WTC11 (cell line): ENCODE measurements around the gene C14orf93. TPM values are rescaled to one million over a fixed set of nuclear protein-coding genes. Genes with fewer than 3 reads are reported as not detected.

Source experiments
- ATAC-seq: fragments of 200-7000 bp; cut with Tn5 transposase; 2 replicates; pipeline ENCODE4 v1.10.0; 2021; ENCODE audit warnings: mild to moderate bottlenecking, moderate library complexity
- CTCF ChIA-PET: fragments of 300-600 bp; sonication (Branson Sonifier 250); formaldehyde crosslinking; loops from one replicate; lab custom pipeline; 2021; ENCODE audit warnings: antibody characterized with exemption; lab: Charles Lee
- POLR2A ChIA-PET: fragments of 350-600 bp; sonication (Branson Sonifier 250); formaldehyde crosslinking; loops from one replicate; lab custom pipeline; 2021; ENCODE audit warnings: antibody characterized with exemption; lab: Charles Lee
- DNase-seq: peaks from one replicate; pipeline ENCODE4 v3.0.0; 2021; ENCODE audit warnings: low spot score
- H3K27ac Mint-ChIP-seq: 2 replicates; pipeline ENCODE4 v1.8.0; 2021; ENCODE audit warnings: mixed read lengths
- H3K27me3 Mint-ChIP-seq: 2 replicates; pipeline ENCODE4 v1.8.0; 2021; ENCODE audit warnings: low read depth, mild to moderate bottlenecking, moderate library complexity, mixed read lengths
- H3K36me3 Mint-ChIP-seq: 2 replicates; pipeline ENCODE4 v1.8.0; 2021; ENCODE audit warnings: mixed read lengths
- H3K4me1 Mint-ChIP-seq: 2 replicates; pipeline ENCODE4 v1.8.0; 2022; ENCODE audit warnings: mixed read lengths
- H3K4me3 Mint-ChIP-seq: 2 replicates; pipeline ENCODE4 v1.8.0; 2021; ENCODE audit warnings: mild to moderate bottlenecking, moderate library complexity, mixed read lengths
- H3K9me3 Mint-ChIP-seq: 2 replicates; pipeline ENCODE4 v1.8.0; 2021; ENCODE audit warnings: mixed read lengths
- ATF1 ChIP-seq: sonication (generic); formaldehyde crosslinking; IDR thresholded peaks from 2 replicates; pipeline ENCODE4 v1.8.1; 2023; ENCODE audit warnings: mild to moderate bottlenecking, moderate library complexity, missing genetic modification reagents
- ETV6 ChIP-seq: sonication (generic); formaldehyde crosslinking; IDR thresholded peaks from 2 replicates; pipeline ENCODE4 v1.8.1; 2022; ENCODE audit warnings: mild to moderate bottlenecking, missing genetic modification reagents
- TEAD1 ChIP-seq: sonication (generic); formaldehyde crosslinking; IDR thresholded peaks from 2 replicates; pipeline ENCODE4 v1.8.0; 2022; ENCODE audit warnings: mild to moderate bottlenecking, missing genetic modification reagents
- TP53 ChIP-seq: sonication (generic); formaldehyde crosslinking; IDR thresholded peaks from 2 replicates; pipeline ENCODE4 v1.8.1; 2023; ENCODE audit warnings: mild to moderate bottlenecking, missing genetic modification reagents
- ZBTB21 ChIP-seq: sonication (generic); formaldehyde crosslinking; IDR thresholded peaks from 2 replicates; pipeline ENCODE4 v1.8.1; 2023; ENCODE audit warnings: mild to moderate bottlenecking, missing genetic modification reagents, borderline replicate concordance
- total RNA-seq: library from RNA; stranded (reverse); gene quantifications from 3 replicates; pipeline ENCODE4 v1.2.3, GENCODE V29; 2021
- TF ChIP-seq, protein P1 (sequence below): fragments of 200-600 bp; IDR thresholded peaks from 2 replicates; pipeline ENCODE4 v1.8.0; 2022; ENCODE audit warnings: antibody characterized with exemption
- TF ChIP-seq, protein P2 (sequence below): fragments of 250-450 bp; sonication (Bioruptor Pico); IDR thresholded peaks from 2 replicates; pipeline ENCODE4 v1.9.0; 2021; ENCODE audit warnings: mild to moderate bottlenecking, borderline replicate concordance
- TF ChIP-seq, protein P3 (sequence below): sonication (generic); formaldehyde crosslinking; conservative IDR thresholded peaks from 2 replicates; pipeline ENCODE4 v1.8.1; 2023; ENCODE audit warnings: mild to moderate bottlenecking, low read depth, missing genetic modification reagents, moderate library complexity
- TF ChIP-seq, protein P4 (sequence below): fragments of 250-450 bp; sonication (Bioruptor Pico); IDR thresholded peaks from 2 replicates; pipeline ENCODE4 v2.1.2; 2022; ENCODE audit warnings: mild to moderate bottlenecking, moderate library complexity
- TF ChIP-seq, protein P5 (sequence below): sonication (generic); formaldehyde crosslinking; IDR thresholded peaks from 2 replicates; pipeline ENCODE4 v1.8.0; 2022; ENCODE audit warnings: mild to moderate bottlenecking, missing genetic modification reagents
- TF ChIP-seq, protein P6 (sequence below): sonication (generic); formaldehyde crosslinking; IDR thresholded peaks from 2 replicates; pipeline ENCODE4 v1.8.1; 2023; ENCODE audit warnings: mild to moderate bottlenecking, moderate library complexity, missing genetic modification reagents
- TF ChIP-seq, protein P7 (sequence below): sonication (generic); formaldehyde crosslinking; IDR thresholded peaks from 2 replicates; pipeline ENCODE4 v1.8.1; 2022; ENCODE audit warnings: mild to moderate bottlenecking, missing genetic modification reagents, moderate library complexity, borderline replicate concordance
- TF ChIP-seq, protein P8 (sequence below): fragments of 250-450 bp; sonication (Bioruptor Pico); IDR thresholded peaks from 2 replicates; pipeline ENCODE4 v1.9.0; 2021; ENCODE audit warnings: moderate library complexity, mild to moderate bottlenecking, inconsistent platforms, borderline replicate concordance

Gene C14orf93
- total RNA-seq, 1 experiment from 2014 or later, result 8.1 TPM

DNA sequence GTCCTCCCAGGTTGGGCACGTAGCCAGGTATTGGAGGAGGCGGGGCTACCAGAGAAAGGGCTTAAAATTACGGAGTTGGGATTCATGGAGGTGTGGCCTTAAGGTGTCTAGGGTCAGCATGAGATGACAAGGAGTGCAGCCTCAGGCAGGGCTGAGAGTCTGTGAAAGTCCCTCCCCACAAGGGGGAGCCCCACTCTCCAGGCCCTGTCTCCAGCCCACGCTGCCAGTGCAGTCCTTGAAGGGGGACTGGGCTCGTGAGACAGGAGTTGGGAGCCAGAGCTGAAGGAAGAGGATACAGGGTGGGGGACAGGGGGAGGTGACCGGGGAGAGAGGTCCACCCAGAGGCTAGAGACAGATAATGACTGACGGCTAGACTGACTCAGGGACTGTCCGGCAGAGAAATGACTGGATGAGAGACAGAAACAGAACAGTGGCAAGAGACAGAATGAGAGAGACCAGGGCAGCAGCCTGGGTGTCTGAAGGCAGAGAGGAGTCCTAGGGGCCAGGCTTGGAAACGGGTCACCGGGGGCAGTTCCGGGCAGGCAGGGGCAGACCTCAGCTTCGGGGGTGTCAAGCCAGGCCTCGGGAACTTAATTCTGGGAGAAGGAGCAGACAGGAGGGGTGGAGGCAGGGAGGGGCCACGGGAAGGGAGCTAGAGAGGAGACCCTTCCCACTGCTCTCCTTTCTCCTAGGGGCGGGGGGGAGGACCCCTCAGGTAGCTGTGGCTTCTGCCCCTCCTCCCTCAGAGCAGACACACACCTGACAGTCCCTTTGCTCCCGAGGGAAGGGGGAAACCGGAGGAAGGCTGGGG lies 46.4 kb upstream of the C14orf93 start:
- ATAC-seq (peak; percentile 65), DNase-seq (peak; percentile 81)
- Mint-ChIP-seq H3K4me3 (peak overlapping the region; percentile 71), H3K9me3 (no peaks in the 10 kb centered on the region), H3K4me1 (peaks cover 16% of the 10 kb centered on the region), H3K27me3 (peaks cover 5% of the 10 kb centered on the region; the same call in 1 of the 2 replicates), H3K27ac (no peak overlapping the region; the same call in 1 of the 2 replicates), H3K36me3 (peaks cover 20% of the 10 kb centered on the region)
- ChIA-PET CTCF (interaction anchor here (0.8 to 8.8 kb wide), 21 partner anchors 12 to 126 kb away, joined by 3 to 224 read pairs (median 9); partner anchors contain the start of genes ACIN1, AJUBA, C14orf119 and HAUS4), POLR2A (interaction anchor here (0.7 to 1.7 kb wide), 4 partner anchors 39 to 74 kb away, joined by 4 to 5 read pairs (median 4); partner anchors contain the start of genes ACIN1, AJUBA and C14orf119)
- TF ChIP-seq ATF1 (CRISPR knock-in tag) (no peak), ZBTB21 (CRISPR knock-in tag) (no peak), ETV6 (CRISPR knock-in tag) (no peak), TP53 (no peak), TEAD1 (CRISPR knock-in tag) (0 out of 2 replicates have a peak, but pooled peaks have one; percentile 9)
- TF ChIP-seq, protein P1, sequence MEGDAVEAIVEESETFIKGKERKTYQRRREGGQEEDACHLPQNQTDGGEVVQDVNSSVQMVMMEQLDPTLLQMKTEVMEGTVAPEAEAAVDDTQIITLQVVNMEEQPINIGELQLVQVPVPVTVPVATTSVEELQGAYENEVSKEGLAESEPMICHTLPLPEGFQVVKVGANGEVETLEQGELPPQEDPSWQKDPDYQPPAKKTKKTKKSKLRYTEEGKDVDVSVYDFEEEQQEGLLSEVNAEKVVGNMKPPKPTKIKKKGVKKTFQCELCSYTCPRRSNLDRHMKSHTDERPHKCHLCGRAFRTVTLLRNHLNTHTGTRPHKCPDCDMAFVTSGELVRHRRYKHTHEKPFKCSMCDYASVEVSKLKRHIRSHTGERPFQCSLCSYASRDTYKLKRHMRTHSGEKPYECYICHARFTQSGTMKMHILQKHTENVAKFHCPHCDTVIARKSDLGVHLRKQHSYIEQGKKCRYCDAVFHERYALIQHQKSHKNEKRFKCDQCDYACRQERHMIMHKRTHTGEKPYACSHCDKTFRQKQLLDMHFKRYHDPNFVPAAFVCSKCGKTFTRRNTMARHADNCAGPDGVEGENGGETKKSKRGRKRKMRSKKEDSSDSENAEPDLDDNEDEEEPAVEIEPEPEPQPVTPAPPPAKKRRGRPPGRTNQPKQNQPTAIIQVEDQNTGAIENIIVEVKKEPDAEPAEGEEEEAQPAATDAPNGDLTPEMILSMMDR, result peak; percentile 62
- TF ChIP-seq, protein P2, sequence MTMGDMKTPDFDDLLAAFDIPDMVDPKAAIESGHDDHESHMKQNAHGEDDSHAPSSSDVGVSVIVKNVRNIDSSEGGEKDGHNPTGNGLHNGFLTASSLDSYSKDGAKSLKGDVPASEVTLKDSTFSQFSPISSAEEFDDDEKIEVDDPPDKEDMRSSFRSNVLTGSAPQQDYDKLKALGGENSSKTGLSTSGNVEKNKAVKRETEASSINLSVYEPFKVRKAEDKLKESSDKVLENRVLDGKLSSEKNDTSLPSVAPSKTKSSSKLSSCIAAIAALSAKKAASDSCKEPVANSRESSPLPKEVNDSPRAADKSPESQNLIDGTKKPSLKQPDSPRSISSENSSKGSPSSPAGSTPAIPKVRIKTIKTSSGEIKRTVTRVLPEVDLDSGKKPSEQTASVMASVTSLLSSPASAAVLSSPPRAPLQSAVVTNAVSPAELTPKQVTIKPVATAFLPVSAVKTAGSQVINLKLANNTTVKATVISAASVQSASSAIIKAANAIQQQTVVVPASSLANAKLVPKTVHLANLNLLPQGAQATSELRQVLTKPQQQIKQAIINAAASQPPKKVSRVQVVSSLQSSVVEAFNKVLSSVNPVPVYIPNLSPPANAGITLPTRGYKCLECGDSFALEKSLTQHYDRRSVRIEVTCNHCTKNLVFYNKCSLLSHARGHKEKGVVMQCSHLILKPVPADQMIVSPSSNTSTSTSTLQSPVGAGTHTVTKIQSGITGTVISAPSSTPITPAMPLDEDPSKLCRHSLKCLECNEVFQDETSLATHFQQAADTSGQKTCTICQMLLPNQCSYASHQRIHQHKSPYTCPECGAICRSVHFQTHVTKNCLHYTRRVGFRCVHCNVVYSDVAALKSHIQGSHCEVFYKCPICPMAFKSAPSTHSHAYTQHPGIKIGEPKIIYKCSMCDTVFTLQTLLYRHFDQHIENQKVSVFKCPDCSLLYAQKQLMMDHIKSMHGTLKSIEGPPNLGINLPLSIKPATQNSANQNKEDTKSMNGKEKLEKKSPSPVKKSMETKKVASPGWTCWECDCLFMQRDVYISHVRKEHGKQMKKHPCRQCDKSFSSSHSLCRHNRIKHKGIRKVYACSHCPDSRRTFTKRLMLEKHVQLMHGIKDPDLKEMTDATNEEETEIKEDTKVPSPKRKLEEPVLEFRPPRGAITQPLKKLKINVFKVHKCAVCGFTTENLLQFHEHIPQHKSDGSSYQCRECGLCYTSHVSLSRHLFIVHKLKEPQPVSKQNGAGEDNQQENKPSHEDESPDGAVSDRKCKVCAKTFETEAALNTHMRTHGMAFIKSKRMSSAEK, result no peak
- TF ChIP-seq, protein P3, sequence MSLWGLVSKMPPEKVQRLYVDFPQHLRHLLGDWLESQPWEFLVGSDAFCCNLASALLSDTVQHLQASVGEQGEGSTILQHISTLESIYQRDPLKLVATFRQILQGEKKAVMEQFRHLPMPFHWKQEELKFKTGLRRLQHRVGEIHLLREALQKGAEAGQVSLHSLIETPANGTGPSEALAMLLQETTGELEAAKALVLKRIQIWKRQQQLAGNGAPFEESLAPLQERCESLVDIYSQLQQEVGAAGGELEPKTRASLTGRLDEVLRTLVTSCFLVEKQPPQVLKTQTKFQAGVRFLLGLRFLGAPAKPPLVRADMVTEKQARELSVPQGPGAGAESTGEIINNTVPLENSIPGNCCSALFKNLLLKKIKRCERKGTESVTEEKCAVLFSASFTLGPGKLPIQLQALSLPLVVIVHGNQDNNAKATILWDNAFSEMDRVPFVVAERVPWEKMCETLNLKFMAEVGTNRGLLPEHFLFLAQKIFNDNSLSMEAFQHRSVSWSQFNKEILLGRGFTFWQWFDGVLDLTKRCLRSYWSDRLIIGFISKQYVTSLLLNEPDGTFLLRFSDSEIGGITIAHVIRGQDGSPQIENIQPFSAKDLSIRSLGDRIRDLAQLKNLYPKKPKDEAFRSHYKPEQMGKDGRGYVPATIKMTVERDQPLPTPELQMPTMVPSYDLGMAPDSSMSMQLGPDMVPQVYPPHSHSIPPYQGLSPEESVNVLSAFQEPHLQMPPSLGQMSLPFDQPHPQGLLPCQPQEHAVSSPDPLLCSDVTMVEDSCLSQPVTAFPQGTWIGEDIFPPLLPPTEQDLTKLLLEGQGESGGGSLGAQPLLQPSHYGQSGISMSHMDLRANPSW (CRISPR knock-in tag), result no peak
- TF ChIP-seq, protein P4, sequence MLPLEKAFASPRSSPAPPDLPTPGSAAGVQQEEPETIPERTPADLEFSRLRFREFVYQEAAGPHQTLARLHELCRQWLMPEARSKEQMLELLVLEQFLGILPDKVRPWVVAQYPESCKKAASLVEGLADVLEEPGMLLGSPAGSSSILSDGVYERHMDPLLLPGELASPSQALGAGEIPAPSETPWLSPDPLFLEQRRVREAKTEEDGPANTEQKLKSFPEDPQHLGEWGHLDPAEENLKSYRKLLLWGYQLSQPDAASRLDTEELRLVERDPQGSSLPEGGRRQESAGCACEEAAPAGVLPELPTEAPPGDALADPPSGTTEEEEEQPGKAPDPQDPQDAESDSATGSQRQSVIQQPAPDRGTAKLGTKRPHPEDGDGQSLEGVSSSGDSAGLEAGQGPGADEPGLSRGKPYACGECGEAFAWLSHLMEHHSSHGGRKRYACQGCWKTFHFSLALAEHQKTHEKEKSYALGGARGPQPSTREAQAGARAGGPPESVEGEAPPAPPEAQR, result no peak
- TF ChIP-seq, protein P5, sequence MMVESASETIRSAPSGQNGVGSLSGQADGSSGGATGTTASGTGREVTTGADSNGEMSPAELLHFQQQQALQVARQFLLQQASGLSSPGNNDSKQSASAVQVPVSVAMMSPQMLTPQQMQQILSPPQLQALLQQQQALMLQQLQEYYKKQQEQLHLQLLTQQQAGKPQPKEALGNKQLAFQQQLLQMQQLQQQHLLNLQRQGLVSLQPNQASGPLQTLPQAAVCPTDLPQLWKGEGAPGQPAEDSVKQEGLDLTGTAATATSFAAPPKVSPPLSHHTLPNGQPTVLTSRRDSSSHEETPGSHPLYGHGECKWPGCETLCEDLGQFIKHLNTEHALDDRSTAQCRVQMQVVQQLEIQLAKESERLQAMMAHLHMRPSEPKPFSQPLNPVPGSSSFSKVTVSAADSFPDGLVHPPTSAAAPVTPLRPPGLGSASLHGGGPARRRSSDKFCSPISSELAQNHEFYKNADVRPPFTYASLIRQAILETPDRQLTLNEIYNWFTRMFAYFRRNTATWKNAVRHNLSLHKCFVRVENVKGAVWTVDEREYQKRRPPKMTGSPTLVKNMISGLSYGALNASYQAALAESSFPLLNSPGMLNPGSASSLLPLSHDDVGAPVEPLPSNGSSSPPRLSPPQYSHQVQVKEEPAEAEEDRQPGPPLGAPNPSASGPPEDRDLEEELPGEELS, result no peak
- TF ChIP-seq, protein P6, sequence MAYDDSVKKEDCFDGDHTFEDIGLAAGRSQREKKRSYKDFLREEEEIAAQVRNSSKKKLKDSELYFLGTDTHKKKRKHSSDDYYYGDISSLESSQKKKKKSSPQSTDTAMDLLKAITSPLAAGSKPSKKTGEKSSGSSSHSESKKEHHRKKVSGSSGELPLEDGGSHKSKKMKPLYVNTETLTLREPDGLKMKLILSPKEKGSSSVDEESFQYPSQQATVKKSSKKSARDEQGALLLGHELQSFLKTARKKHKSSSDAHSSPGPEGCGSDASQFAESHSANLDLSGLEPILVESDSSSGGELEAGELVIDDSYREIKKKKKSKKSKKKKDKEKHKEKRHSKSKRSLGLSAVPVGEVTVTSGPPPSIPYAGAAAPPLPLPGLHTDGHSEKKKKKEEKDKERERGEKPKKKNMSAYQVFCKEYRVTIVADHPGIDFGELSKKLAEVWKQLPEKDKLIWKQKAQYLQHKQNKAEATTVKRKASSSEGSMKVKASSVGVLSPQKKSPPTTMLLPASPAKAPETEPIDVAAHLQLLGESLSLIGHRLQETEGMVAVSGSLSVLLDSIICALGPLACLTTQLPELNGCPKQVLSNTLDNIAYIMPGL (CRISPR knock-in tag), result peak; percentile 46; the same call in 1 of the 2 replicates
- TF ChIP-seq, protein P7, sequence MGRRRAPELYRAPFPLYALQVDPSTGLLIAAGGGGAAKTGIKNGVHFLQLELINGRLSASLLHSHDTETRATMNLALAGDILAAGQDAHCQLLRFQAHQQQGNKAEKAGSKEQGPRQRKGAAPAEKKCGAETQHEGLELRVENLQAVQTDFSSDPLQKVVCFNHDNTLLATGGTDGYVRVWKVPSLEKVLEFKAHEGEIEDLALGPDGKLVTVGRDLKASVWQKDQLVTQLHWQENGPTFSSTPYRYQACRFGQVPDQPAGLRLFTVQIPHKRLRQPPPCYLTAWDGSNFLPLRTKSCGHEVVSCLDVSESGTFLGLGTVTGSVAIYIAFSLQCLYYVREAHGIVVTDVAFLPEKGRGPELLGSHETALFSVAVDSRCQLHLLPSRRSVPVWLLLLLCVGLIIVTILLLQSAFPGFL (CRISPR knock-in tag), result no peak; the same call in 1 of the 2 replicates
- TF ChIP-seq, protein P8, sequence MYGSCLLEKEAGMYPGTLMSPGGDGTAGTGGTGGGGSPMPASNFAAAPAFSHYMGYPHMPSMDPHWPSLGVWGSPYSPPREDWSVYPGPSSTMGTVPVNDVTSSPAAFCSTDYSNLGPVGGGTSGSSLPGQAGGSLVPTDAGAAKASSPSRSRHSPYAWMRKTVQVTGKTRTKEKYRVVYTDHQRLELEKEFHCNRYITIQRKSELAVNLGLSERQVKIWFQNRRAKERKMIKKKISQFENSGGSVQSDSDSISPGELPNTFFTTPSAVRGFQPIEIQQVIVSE (CRISPR knock-in tag), result no peak
